Endodermal cell (in vitro differentiated cells): ENCODE results near the gene PMEPA1. TPM values are rescaled to one million over a fixed set of nuclear protein-coding genes. Genes with fewer than 3 reads are reported as not detected.

Experiments used
- DNase-seq: peaks from one replicate; pipeline ENCODE4 v3.0.0-alpha.2; 2017
- H3K27ac ChIP-seq: 2 replicates; pipeline ENCODE4 v1.5.1; 2013; ENCODE audit warnings: mild to moderate bottlenecking, low read depth, low read length, moderate library complexity
- H3K27me3 ChIP-seq: 2 replicates; pipeline ENCODE4 v1.6.1; 2013; ENCODE audit warnings: mild to moderate bottlenecking, low read length, moderate library complexity; ENCODE audit not compliant: insufficient read depth, control insufficient read depth, poor library complexity, severe bottlenecking
- H3K36me3 ChIP-seq: 2 replicates; pipeline ENCODE4 v1.7.0; 2013; ENCODE audit warnings: mild to moderate bottlenecking, low read length, moderate library complexity; ENCODE audit not compliant: control insufficient read depth, insufficient read depth
- H3K4me1 ChIP-seq: one replicate; pipeline ENCODE4 v1.7.0; 2013; ENCODE audit warnings: low read length; ENCODE audit not compliant: control insufficient read depth, insufficient read depth
- H3K4me3 ChIP-seq: 2 replicates; pipeline ENCODE4 v1.5.1; 2013; ENCODE audit warnings: mild to moderate bottlenecking, low read length, moderate library complexity
- H3K9ac ChIP-seq: 2 replicates; pipeline ENCODE4 v1.6.1; 2013; ENCODE audit warnings: mild to moderate bottlenecking, low read length, moderate library complexity; ENCODE audit not compliant: poor library complexity, severe bottlenecking; ENCODE audit errors: extremely low read depth
- H3K9me3 ChIP-seq: 2 replicates; pipeline ENCODE4 v1.6.1; 2013; ENCODE audit warnings: mild to moderate bottlenecking, low read length, moderate library complexity; ENCODE audit not compliant: control insufficient read depth
- H3K27ac Mint-ChIP-seq: 2 replicates; pipeline ENCODE4 v1.8.0; 2020; ENCODE audit warnings: mixed read lengths
- H3K27me3 Mint-ChIP-seq: 2 replicates; pipeline ENCODE4 v1.8.0; 2021; ENCODE audit warnings: mild to moderate bottlenecking, mixed read lengths; ENCODE audit not compliant: insufficient read depth
- H3K36me3 Mint-ChIP-seq: 2 replicates; pipeline ENCODE4 v1.8.0; 2020; ENCODE audit warnings: low read depth, mixed read lengths
- H3K4me1 Mint-ChIP-seq: 2 replicates; pipeline ENCODE4 v1.8.0; 2020; ENCODE audit warnings: mixed read lengths
- H3K4me3 Mint-ChIP-seq: 2 replicates; pipeline ENCODE4 v1.8.0; 2020; ENCODE audit warnings: mild to moderate bottlenecking, moderate library complexity, mixed read lengths
- H3K9me3 Mint-ChIP-seq: 2 replicates; pipeline ENCODE4 v1.8.0; 2020; ENCODE audit warnings: mild to moderate bottlenecking, mixed read lengths
- WGBS, 2 experiments: methylation state at CpG; one replicate each; pipeline versions ENCODE4 v1.1.5 to v1.1.7; 2013; ENCODE audit warnings: missing lambda C conversion rate in 2 of 2, mixed read lengths in 1 of 2; ENCODE audit not compliant: insufficient coverage in 1 of 2, insufficient read length in 1 of 2; 5-methylcytosine and 5-hydroxymethylcytosine counted together
- total RNA-seq, 2 donors: library from RNA; stranded (reverse); fragmentation: NEBNext Ultra II Directional in 1 of 2; extraction: Animal tissue kit (Norgen Biotek cat#: 25700) in 1 of 2; gene quantifications; 2 replicates in 1 of 2; 3 replicates in 1 of 2; pipeline ENCODE4 v1.2.1, GENCODE V29; 2021
- TF ChIP-seq, protein P1 (sequence below): fragments of 200-600 bp; sonication (generic); conservative IDR thresholded peaks from 2 replicates; pipeline ENCODE4 v1.5.0; 2021; ENCODE audit warnings: antibody characterized with exemption, mild to moderate bottlenecking

PMEPA1 gene
- total RNA-seq, 2 donors from 2014 or later: 18.8 to 37.4 TPM

GRCh38 chr20:57711311-57711712, 1.5 kb upstream of the PMEPA1 start:
- Mint-ChIP-seq H3K27me3 (no peaks in the 10 kb centered on the region), H3K4me1 (peaks cover 47% of the 10 kb centered on the region), H3K27ac (peak overlapping the region; percentile 98), H3K9me3 (no peaks in the 10 kb centered on the region), H3K4me3 (peak overlapping the region; percentile 98), H3K36me3 (no peaks in the 10 kb centered on the region)
- peaks cover 8% of the 10 kb centered on the region for H3K36me3 ChIP-seq
- no peaks in the 10 kb centered on the region for H3K27me3 ChIP-seq
- no peaks in the 10 kb centered on the region for H3K9me3 ChIP-seq
- peaks cover 21% of the 10 kb centered on the region for H3K4me1 ChIP-seq
- H3K9ac ChIP-seq: peak overlapping the region; percentile 100
- peak; percentile 74 for DNase-seq
- peak overlapping the region; percentile 100 for H3K27ac ChIP-seq
- 81 to 83% methylated on average over 7 to 8 of the region's 8 CpGs for WGBS, 2 experiments
- peak overlapping the region; percentile 95 for H3K4me3 ChIP-seq
- TF ChIP-seq, protein P1, sequence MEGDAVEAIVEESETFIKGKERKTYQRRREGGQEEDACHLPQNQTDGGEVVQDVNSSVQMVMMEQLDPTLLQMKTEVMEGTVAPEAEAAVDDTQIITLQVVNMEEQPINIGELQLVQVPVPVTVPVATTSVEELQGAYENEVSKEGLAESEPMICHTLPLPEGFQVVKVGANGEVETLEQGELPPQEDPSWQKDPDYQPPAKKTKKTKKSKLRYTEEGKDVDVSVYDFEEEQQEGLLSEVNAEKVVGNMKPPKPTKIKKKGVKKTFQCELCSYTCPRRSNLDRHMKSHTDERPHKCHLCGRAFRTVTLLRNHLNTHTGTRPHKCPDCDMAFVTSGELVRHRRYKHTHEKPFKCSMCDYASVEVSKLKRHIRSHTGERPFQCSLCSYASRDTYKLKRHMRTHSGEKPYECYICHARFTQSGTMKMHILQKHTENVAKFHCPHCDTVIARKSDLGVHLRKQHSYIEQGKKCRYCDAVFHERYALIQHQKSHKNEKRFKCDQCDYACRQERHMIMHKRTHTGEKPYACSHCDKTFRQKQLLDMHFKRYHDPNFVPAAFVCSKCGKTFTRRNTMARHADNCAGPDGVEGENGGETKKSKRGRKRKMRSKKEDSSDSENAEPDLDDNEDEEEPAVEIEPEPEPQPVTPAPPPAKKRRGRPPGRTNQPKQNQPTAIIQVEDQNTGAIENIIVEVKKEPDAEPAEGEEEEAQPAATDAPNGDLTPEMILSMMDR: no peak

- no peaks in the 10 kb centered on the region for H3K9me3 ChIP-seq
- no peaks in the 10 kb centered on the region for H3K27me3 Mint-ChIP-seq
- H3K27ac ChIP-seq: peak overlapping the region; percentile 100
- peak overlapping the region; percentile 98 for H3K27ac Mint-ChIP-seq
- H3K9me3 Mint-ChIP-seq: no peaks in the 10 kb centered on the region
- TF ChIP-seq, protein P1: no peak
- H3K4me3 Mint-ChIP-seq: peak overlapping the region; percentile 98
- 22 to 28% methylated on average over 5 to 6 of the region's 6 CpGs for WGBS, 2 experiments
- H3K36me3 Mint-ChIP-seq: no peaks in the 10 kb centered on the region
- no peaks in the 10 kb centered on the region for H3K27me3 ChIP-seq
- no peak for DNase-seq
- peaks cover 50% of the 10 kb centered on the region for H3K4me1 Mint-ChIP-seq
- H3K9ac ChIP-seq: peak overlapping the region; percentile 100
- H3K4me1 ChIP-seq: peaks cover 23% of the 10 kb centered on the region
- H3K4me3 ChIP-seq: peak overlapping the region; percentile 95
- H3K36me3 ChIP-seq: peaks cover 13% of the 10 kb centered on the region
Measured at GRCh38 chr20:57710841-57711240, 1.0 kb upstream of the PMEPA1 start.

GRCh38 chr20:57708694-57709673, 831 bp downstream of the PMEPA1 start:
- peak overlapping the region; percentile 96 for H3K27ac Mint-ChIP-seq
- DNase-seq: no peak
- H3K4me3 ChIP-seq: peak overlapping the region; percentile 96
- no peaks in the 10 kb centered on the region for H3K27me3 Mint-ChIP-seq
- H3K36me3 ChIP-seq: peaks cover 31% of the 10 kb centered on the region
- WGBS, 2 experiments: 0% methylated on average over 39 to 108 of the region's 108 CpGs
- TF ChIP-seq, protein P1: no peak
- H3K27ac ChIP-seq: peak overlapping the region; percentile 83
- H3K4me1 ChIP-seq: peaks cover 42% of the 10 kb centered on the region
- H3K9me3 ChIP-seq: no peaks in the 10 kb centered on the region
- peaks cover 67% of the 10 kb centered on the region for H3K4me1 Mint-ChIP-seq
- peaks cover 5% of the 10 kb centered on the region for H3K36me3 Mint-ChIP-seq
- no peaks in the 10 kb centered on the region for H3K27me3 ChIP-seq
- peak overlapping the region; percentile 92 for H3K9ac ChIP-seq
- no peaks in the 10 kb centered on the region for H3K9me3 Mint-ChIP-seq
- peak overlapping the region; percentile 98 for H3K4me3 Mint-ChIP-seq
